HEK293 (cell line): ENCODE measurements around the gene ERCC6L.

Source experiments
- CTCF ChIA-PET: fragments of 350-600 bp; formaldehyde crosslinking; extraction: SDS; loops from one replicate; lab custom pipeline; 2021; ENCODE audit warnings: antibody characterized with exemption; lab: Yijun Ruan, JAX
- POLR2A ChIA-PET: fragments of 300-600 bp; formaldehyde crosslinking; extraction: SDS; loops from one replicate; lab custom pipeline; 2020; ENCODE audit warnings: antibody characterized with exemption, inconsistent platforms; lab: Yijun Ruan, JAX
- H3K27ac ChIP-seq: fragments of 200-500 bp; sonication (Bioruptor generic); 2 replicates; pipeline ENCODE4 v1.5.1; 2014; ENCODE audit warnings: low read depth, low read length, control low read depth, inconsistent platforms; ENCODE audit errors: extremely low read depth
- H3K36me3 ChIP-seq, 2 experiments: fragments of 200-500 bp in 1 of 2; sonication (Bioruptor generic) in 1 of 2; 1 replicate in 1 of 2; 2 replicates in 1 of 2; pipeline ENCODE4 v1.5.1; 2014 to 2017; ENCODE audit warnings: inconsistent platforms in 2 of 2, low read length in 2 of 2; ENCODE audit not compliant: control insufficient read depth in 2 of 2, insufficient read depth in 1 of 2
- H3K4me1 ChIP-seq: fragments of 200-500 bp; sonication (Bioruptor generic); 2 replicates; pipeline ENCODE4 v1.5.1; 2014; ENCODE audit warnings: mild to moderate bottlenecking, low read length, inconsistent platforms; ENCODE audit not compliant: control insufficient read depth, insufficient read depth
- H3K4me3 ChIP-seq: 2 replicates; pipeline ENCODE4 v1.5.1; 2011; ENCODE audit warnings: low read depth, mild to moderate bottlenecking, control low read depth, low read length, moderate library complexity
- H3K9me3 ChIP-seq: fragments of 200-500 bp; sonication (Bioruptor generic); 2 replicates; pipeline ENCODE4 v1.5.1; 2014; ENCODE audit warnings: low read depth, low read length, inconsistent platforms; ENCODE audit not compliant: control insufficient read depth, insufficient read depth
- AEBP2 ChIP-seq: fragments of 450-650 bp; formaldehyde crosslinking; IDR thresholded peaks from 2 replicates; pipeline ENCODE4 v1.5.1; 2016; ENCODE audit warnings: missing biosample characterization, missing genetic modification characterization, borderline replicate concordance
- BCL6B ChIP-seq: fragments of 450-650 bp; formaldehyde crosslinking; IDR thresholded peaks from 2 replicates; pipeline ENCODE4 v1.5.1; 2017; ENCODE audit warnings: missing biosample characterization, missing genetic modification characterization
- HIC1 ChIP-seq: fragments of 450-650 bp; formaldehyde crosslinking; IDR thresholded peaks from 2 replicates; pipeline ENCODE4 v1.5.1; 2016; ENCODE audit warnings: missing biosample characterization, missing genetic modification characterization
- IKZF3 ChIP-seq: fragments of 450-650 bp; IDR thresholded peaks from 2 replicates; pipeline ENCODE4 v1.5.0; 2018; ENCODE audit warnings: missing biosample characterization, mild to moderate bottlenecking, missing genetic modification characterization, moderate library complexity
- OSR2 ChIP-seq: fragments of 450-650 bp; formaldehyde crosslinking; IDR thresholded peaks from 2 replicates; pipeline ENCODE4 v1.5.1; 2016; ENCODE audit warnings: missing biosample characterization, missing genetic modification characterization
- RBAK ChIP-seq: fragments of 450-650 bp; formaldehyde crosslinking; IDR thresholded peaks from 2 replicates; pipeline ENCODE4 v1.5.1; 2016; ENCODE audit warnings: missing biosample characterization, missing genetic modification characterization
- REPIN1 ChIP-seq: fragments of 450-650 bp; formaldehyde crosslinking; IDR thresholded peaks from 2 replicates; pipeline ENCODE4 v1.5.1; 2017; ENCODE audit warnings: missing biosample characterization, missing genetic modification characterization, low read depth
- ZBTB21 ChIP-seq: fragments of 450-650 bp; formaldehyde crosslinking; IDR thresholded peaks from 2 replicates; pipeline ENCODE4 v1.5.1; 2017; ENCODE audit warnings: missing biosample characterization, missing genetic modification characterization
- ZBTB26 ChIP-seq: fragments of 450-650 bp; formaldehyde crosslinking; optimal IDR thresholded peaks from 2 replicates; pipeline ENCODE3; 2016; ENCODE audit warnings: missing biosample characterization, mild to moderate bottlenecking, missing genetic modification characterization
- ZEB2 ChIP-seq: fragments of 450-650 bp; formaldehyde crosslinking; IDR thresholded peaks from 2 replicates; pipeline ENCODE4 v1.5.1; 2016; ENCODE audit warnings: missing biosample characterization, missing genetic modification characterization
- ZFHX2 ChIP-seq: fragments of 450-650 bp; formaldehyde crosslinking; conservative IDR thresholded peaks from 2 replicates; pipeline ENCODE4 v1.5.1; 2016; ENCODE audit warnings: missing biosample characterization, missing genetic modification characterization
- ZNF140 ChIP-seq: fragments of 450-650 bp; formaldehyde crosslinking; IDR thresholded peaks from 2 replicates; pipeline ENCODE4 v1.5.1; 2016; ENCODE audit warnings: missing biosample characterization, missing genetic modification characterization
- ZNF18 ChIP-seq: fragments of 450-650 bp; formaldehyde crosslinking; IDR thresholded peaks from 2 replicates; pipeline ENCODE4 v1.5.1; 2016; ENCODE audit warnings: missing biosample characterization, missing genetic modification characterization
- ZNF26 ChIP-seq: fragments of 450-650 bp; formaldehyde crosslinking; IDR thresholded peaks from 2 replicates; pipeline ENCODE4 v1.5.1; 2016; ENCODE audit warnings: missing biosample characterization, missing genetic modification characterization
- ZNF324 ChIP-seq: fragments of 450-650 bp; formaldehyde crosslinking; IDR thresholded peaks from 2 replicates; pipeline ENCODE4 v1.5.1; 2016; ENCODE audit warnings: missing biosample characterization, missing genetic modification characterization
- ZNF394 ChIP-seq: fragments of 450-650 bp; formaldehyde crosslinking; IDR thresholded peaks from 2 replicates; pipeline ENCODE4 v1.5.1; 2016; ENCODE audit warnings: missing biosample characterization, missing genetic modification characterization, mild to moderate bottlenecking, moderate library complexity, borderline replicate concordance
- ZNF426 ChIP-seq: fragments of 450-650 bp; formaldehyde crosslinking; IDR thresholded peaks from 2 replicates; pipeline ENCODE4 v1.5.1; 2017; ENCODE audit warnings: missing biosample characterization, missing genetic modification characterization, mild to moderate bottlenecking, inconsistent platforms, moderate library complexity
- ZNF473 ChIP-seq: fragments of 450-650 bp; formaldehyde crosslinking; IDR thresholded peaks from 2 replicates; pipeline ENCODE4 v1.5.1; 2017; ENCODE audit warnings: missing biosample characterization, missing genetic modification characterization
- ZNF645 ChIP-seq: fragments of 450-650 bp; formaldehyde crosslinking; IDR thresholded peaks from 2 replicates; pipeline ENCODE4; 2016; ENCODE audit warnings: missing biosample characterization, missing genetic modification characterization
- ZNF785 ChIP-seq: fragments of 450-650 bp; formaldehyde crosslinking; IDR thresholded peaks from 2 replicates; pipeline ENCODE4 v1.5.1; 2016; ENCODE audit warnings: missing biosample characterization, missing genetic modification characterization

ERCC6L gene

GRCh38 chrX:72269671-72270251 lies 30.9 kb upstream of the ERCC6L start (continued):
- TF ChIP-seq ZNF426 (tag by site-specific recombination) (no peak), REPIN1 (tag by site-specific recombination) (no peak), HIC1 (no peak), ZNF473 (tag by site-specific recombination) (no peak), ZBTB21 (0 out of 2 replicates have a peak, but pooled peaks have one; percentile 20), ZNF785 (no peak), ZFHX2 (no peak), ZNF394 (tag by site-specific recombination) (no peak)

- Histone ChIP-seq H3K4me1 (0 out of 2 replicates have a peak, but pooled peaks cover 2% of the 10 kb centered on the region), H3K9me3 (no peaks in the 10 kb centered on the region), H3K27ac (peak overlapping the region; percentile 14; the same call in 1 of the 2 replicates), H3K4me3 (no peak overlapping the region), H3K36me3 (peaks cover 70 to 82% of the 10 kb centered on the region in 2 experiments)
- ChIA-PET POLR2A (interaction anchor here (0.5 to 4.3 kb wide), 11 partner anchors 8 to 87 kb away, joined by 3 to 100 read pairs (median 7); partner anchors contain the start of genes ERCC6L, PIN4 and RPS4X), CTCF (interaction anchor here (0.6 to 3.9 kb wide), 6 partner anchors 7 to 120 kb away, joined by 3 to 28 read pairs (median 4); partner anchors contain the start of gene RPS4X)
- no peak for TF ChIP-seq ZNF645 (tag by site-specific recombination)
- 0 out of 2 replicates have a peak, but pooled peaks have one; percentile 6 for TF ChIP-seq OSR2 (tag by site-specific recombination)
- no peak for TF ChIP-seq RBAK
Observed at GRCh38 chrX:72268597-72269365, 30.0 kb upstream of the ERCC6L start.

GRCh38 chrX:72265263-72265662 lies 26.4 kb upstream of the ERCC6L start:
- ChIA-PET POLR2A (interaction anchor here (4.3 kb wide), 2 partner anchors 10 to 11 kb away, joined by 60 to 100 read pairs; partner anchors contain the start of gene RPS4X), CTCF (no interaction called here)
- H3K27ac ChIP-seq: no peak overlapping the region
- H3K4me1 ChIP-seq: peaks cover 12% of the 10 kb centered on the region
- H3K4me3 ChIP-seq: no peak overlapping the region
- H3K36me3 ChIP-seq: peaks cover 35 to 47% of the 10 kb centered on the region in 2 experiments
- TF ChIP-seq ZEB2 (tag by site-specific recombination) (0 out of 2 replicates have a peak, but pooled peaks have one; percentile 22), ZNF324 (tag by site-specific recombination) (no peak), ZNF26 (no peak), ZNF18 (tag by site-specific recombination) (peak; percentile 80), BCL6B (tag by site-specific recombination) (no peak), ZBTB26 (tag by site-specific recombination) (no peak), IKZF3 (tag by site-specific recombination) (no peak), AEBP2 (no peak), ZNF140 (tag by site-specific recombination) (no peak)
- no peaks in the 10 kb centered on the region for H3K9me3 ChIP-seq
